Uterus (tissue), 4 donors: ENCODE measurements around the gene MUC7. TPM values are rescaled to one million over a fixed set of nuclear protein-coding genes. Genes with fewer than 3 reads are reported as not detected.

ENCODE experiments used
- DNase-seq, 2 donors: peaks; one replicate each; pipeline ENCODE4 v3.0.0-alpha.2; 2019 to 2020
- H3K27ac ChIP-seq, 2 donors: fragments of 200-600 bp; sonication (generic); 1 replicate in 1 of 2; 2 replicates in 1 of 2; pipeline ENCODE4 v1.5.1; 2016 to 2018
- H3K27me3 ChIP-seq, 2 donors: fragments of 200-600 bp; sonication (generic); one replicate each; pipeline ENCODE4 v1.5.1; 2018 to 2019; ENCODE audit warnings: control low read depth in 1 of 2
- H3K36me3 ChIP-seq, 2 donors: fragments of 200-600 bp; sonication (generic); one replicate each; pipeline ENCODE4 v1.5.1; 2019; ENCODE audit warnings: control low read depth in 1 of 2
- H3K4me1 ChIP-seq, 2 donors: fragments of 200-600 bp; sonication (generic); one replicate each; pipeline ENCODE4 v1.5.1; 2018 to 2019; ENCODE audit warnings: control low read depth in 1 of 2
- H3K4me3 ChIP-seq, 2 donors: fragments of 200-600 bp; sonication (generic); 1 replicate in 1 of 2; 2 replicates in 1 of 2; pipeline ENCODE4 v1.5.1; 2018 to 2019; ENCODE audit warnings: mild to moderate bottlenecking in 1 of 2
- H3K9me3 ChIP-seq, 2 donors: fragments of 200-600 bp; sonication (generic); one replicate each; pipeline ENCODE4 v1.5.1; 2019; ENCODE audit warnings: control low read depth in 1 of 2
- POLR2A ChIP-seq, 2 donors: fragments of 450-650 bp; IDR thresholded peaks; one replicate each; pipeline ENCODE4 v1.6.1; 2016; ENCODE audit warnings: antibody characterized with exemption in 2 of 2, mild to moderate bottlenecking in 1 of 2, moderate library complexity in 1 of 2
- intact Hi-C: fragments of 100-400 bp; cut with DNase I; formaldehyde crosslinking; loops from one replicate; pipeline ENCODE4 v1.15.1; 2023; ENCODE audit warnings: low total_unique reads
- total RNA-seq, 4 donors: library from RNA; depleted of rRNA in 3 of 4; stranded (reverse); fragments of >200 nt in 3 of 4; gene quantifications; one replicate each; pipeline versions ENCODE4 v1.1.0 to v1.2.4, GENCODE V29; 2014 to 2023
- TF ChIP-seq, protein P1 (sequence below), 4 experiments: fragments of 200-600 bp in 2 of 4; fragments of 450-650 bp in 2 of 4; sonication (generic) in 2 of 4; IDR thresholded peaks; one replicate each; pipeline ENCODE4 v1.5.1; 2016 to 2019; ENCODE audit warnings: antibody characterized with exemption in 4 of 4, mild to moderate bottlenecking in 2 of 4, moderate library complexity in 1 of 4
- donor health status: DM: yes; HTN: yes; CAD: no.

Gene MUC7
- not detected for total RNA-seq

- H3K27ac ChIP-seq = no peak within 1 kb of the TSS
- DNase-seq = no peak
- intact Hi-C loops = no loop called here
- no peaks in the 10 kb centered on the region for H3K4me1 ChIP-seq
- no peaks in the 10 kb centered on the region for H3K36me3 ChIP-seq
- H3K9me3 ChIP-seq = no peaks in the 10 kb centered on the region
- TF ChIP-seq, protein P1, sequence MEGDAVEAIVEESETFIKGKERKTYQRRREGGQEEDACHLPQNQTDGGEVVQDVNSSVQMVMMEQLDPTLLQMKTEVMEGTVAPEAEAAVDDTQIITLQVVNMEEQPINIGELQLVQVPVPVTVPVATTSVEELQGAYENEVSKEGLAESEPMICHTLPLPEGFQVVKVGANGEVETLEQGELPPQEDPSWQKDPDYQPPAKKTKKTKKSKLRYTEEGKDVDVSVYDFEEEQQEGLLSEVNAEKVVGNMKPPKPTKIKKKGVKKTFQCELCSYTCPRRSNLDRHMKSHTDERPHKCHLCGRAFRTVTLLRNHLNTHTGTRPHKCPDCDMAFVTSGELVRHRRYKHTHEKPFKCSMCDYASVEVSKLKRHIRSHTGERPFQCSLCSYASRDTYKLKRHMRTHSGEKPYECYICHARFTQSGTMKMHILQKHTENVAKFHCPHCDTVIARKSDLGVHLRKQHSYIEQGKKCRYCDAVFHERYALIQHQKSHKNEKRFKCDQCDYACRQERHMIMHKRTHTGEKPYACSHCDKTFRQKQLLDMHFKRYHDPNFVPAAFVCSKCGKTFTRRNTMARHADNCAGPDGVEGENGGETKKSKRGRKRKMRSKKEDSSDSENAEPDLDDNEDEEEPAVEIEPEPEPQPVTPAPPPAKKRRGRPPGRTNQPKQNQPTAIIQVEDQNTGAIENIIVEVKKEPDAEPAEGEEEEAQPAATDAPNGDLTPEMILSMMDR (IDR thresholded peaks at IDR 0.05) = no peak
- no peak for TF ChIP-seq POLR2A (IDR thresholded peaks at IDR 0.05)
- no peaks in the 10 kb centered on the region for H3K27me3 ChIP-seq
- H3K4me3 ChIP-seq = no peak within 1 kb of the TSS
Measured at GRCh38 chr4:70471897-70472296, at the start of gene MUC7. MUC7 (plus strand) TSS chr4:70472197; CDS start chr4:70474022, 1,825 bp downstream.

- H3K9me3 ChIP-seq = no peaks in the 10 kb centered on the region
- H3K4me1 ChIP-seq = no peaks in the 10 kb centered on the region
- no peak overlapping the region for H3K4me3 ChIP-seq
- TF ChIP-seq, protein P1 (IDR thresholded peaks at IDR 0.05) = no peak
- TF ChIP-seq POLR2A (IDR thresholded peaks at IDR 0.05) = no peak
- no peaks in the 10 kb centered on the region for H3K36me3 ChIP-seq
- no peak overlapping the region for H3K27ac ChIP-seq
- no peaks in the 10 kb centered on the region for H3K27me3 ChIP-seq
- no peak for DNase-seq
- intact Hi-C loops = no loop called here
Measured at GRCh38 chr4:70425306-70425705, 46.7 kb upstream of the MUC7 start.

GRCh38 chr4:70426789-70427188, 45.2 kb upstream of the MUC7 start:
- TF ChIP-seq, protein P1 (IDR thresholded peaks at IDR 0.05) = no peak
- TF ChIP-seq POLR2A (IDR thresholded peaks at IDR 0.05) = no peak
- no peaks in the 10 kb centered on the region for H3K4me1 ChIP-seq
- no peak overlapping the region for H3K4me3 ChIP-seq
- H3K27me3 ChIP-seq = no peaks in the 10 kb centered on the region
- intact Hi-C loops = no loop called here
- no peak overlapping the region for H3K27ac ChIP-seq
- H3K36me3 ChIP-seq = no peaks in the 10 kb centered on the region
- no peak for DNase-seq
- H3K9me3 ChIP-seq = no peaks in the 10 kb centered on the region

GRCh38 chr4:70437197-70437596, 34.8 kb upstream of the MUC7 start:
- no peaks in the 10 kb centered on the region for H3K9me3 ChIP-seq
- H3K27ac ChIP-seq = no peak overlapping the region
- H3K27me3 ChIP-seq = no peaks in the 10 kb centered on the region
- no peaks in the 10 kb centered on the region for H3K4me1 ChIP-seq
- intact Hi-C loops = no loop called here
- TF ChIP-seq, protein P1 (IDR thresholded peaks at IDR 0.05) = no peak
- TF ChIP-seq POLR2A (IDR thresholded peaks at IDR 0.05) = no peak
- no peaks in the 10 kb centered on the region for H3K36me3 ChIP-seq
- no peak overlapping the region for H3K4me3 ChIP-seq
- no peak for DNase-seq

DNA sequence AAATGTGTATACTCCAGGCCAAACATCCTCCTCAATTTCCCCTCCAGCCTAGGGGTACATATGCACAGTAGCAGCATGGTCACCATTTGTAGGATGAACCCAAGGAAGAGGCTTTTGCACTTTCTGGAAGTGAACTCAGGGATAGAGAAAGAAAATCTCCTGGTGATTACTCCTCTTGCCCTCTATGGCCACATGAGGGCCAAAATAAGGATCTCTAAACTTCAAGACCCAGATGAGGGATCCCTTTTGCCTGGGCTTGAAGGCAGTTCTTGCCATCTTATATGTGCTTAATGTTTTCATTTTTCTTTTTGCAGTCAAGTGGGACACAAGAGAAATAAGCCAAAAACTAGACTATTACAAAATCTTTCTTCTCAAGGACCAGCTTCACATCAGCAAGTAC, 29.5 kb upstream of the MUC7 start:
- no peaks in the 10 kb centered on the region for H3K36me3 ChIP-seq
- intact Hi-C loops = no loop called here
- H3K27ac ChIP-seq = no peak overlapping the region
- no peaks in the 10 kb centered on the region for H3K4me1 ChIP-seq
- no peak for TF ChIP-seq POLR2A (IDR thresholded peaks at IDR 0.05)
- TF ChIP-seq, protein P1 (IDR thresholded peaks at IDR 0.05) = no peak
- no peaks in the 10 kb centered on the region for H3K9me3 ChIP-seq
- no peaks in the 10 kb centered on the region for H3K27me3 ChIP-seq
- DNase-seq = no peak
- no peak overlapping the region for H3K4me3 ChIP-seq
